Inferior parietal cortex (tissue), 1 donor: Measurements from ENCODE around the gene NNT.
"Not testable (repeated sequence)": the region's sequence is repeated elsewhere in the genome, so short reads cannot be mapped to it uniquely, and the experiment has no call there.

Source experiments
- DNase-seq: peaks from one replicate; pipeline ENCODE4 v3.0.0-alpha.2; 2016; ENCODE audit errors: extremely low spot score

The NNT gene

GRCh38 chr5:43583724-43584123 lies 19.3 kb upstream of the NNT start:
- no peak for DNase-seq

- no peak for DNase-seq
Observed at GRCh38 chr5:43584166-43584699, 18.7 kb upstream of the NNT start.

- no peak for DNase-seq
Observed at GRCh38 chr5:43588842-43589241, 14.1 kb upstream of the NNT start.

- no peak for DNase-seq
Observed at GRCh38 chr5:43589310-43589709, 13.7 kb upstream of the NNT start.

GRCh38 chr5:43590700-43591099 lies 12.3 kb upstream of the NNT start:
- no peak for DNase-seq

GRCh38 chr5:43592363-43592762 lies 10.6 kb upstream of the NNT start:
- DNase-seq: no peak

GRCh38 chr5:43598927-43599326 lies 4.1 kb upstream of the NNT start:
- DNase-seq: not testable (repeated sequence)

- no peak for DNase-seq
Observed at GRCh38 chr5:43601454-43602260, 1.3 kb upstream of the NNT start.

- DNase-seq: no peak
Observed at GRCh38 chr5:43603344-43604217, 601 bp downstream of the NNT start.

GRCh38 chr5:43604699-43605098 lies 1.7 kb downstream of the NNT start:
- no peak for DNase-seq

GRCh38 chr5:43606351-43606750 lies 3.4 kb downstream of the NNT start:
- no peak for DNase-seq

- no peak for DNase-seq
Observed at GRCh38 chr5:43608406-43608805, 5.4 kb downstream of the NNT start.

GRCh38 chr5:43609752-43610151 lies 6.8 kb downstream of the NNT start:
- no peak for DNase-seq

- DNase-seq: no peak
Observed at GRCh38 chr5:43613370-43613769, 10.4 kb downstream of the NNT start.

GRCh38 chr5:43615445-43616184 lies 12.6 kb downstream of the NNT start:
- no peak for DNase-seq

- no peak for DNase-seq
Observed at GRCh38 chr5:43616535-43616934, 13.6 kb downstream of the NNT start.

GRCh38 chr5:43619380-43619779 lies 16.4 kb downstream of the NNT start:
- DNase-seq: no peak

GRCh38 chr5:43619911-43620310 lies 16.9 kb downstream of the NNT start:
- no peak for DNase-seq

GRCh38 chr5:43620944-43621505 lies 18.0 kb downstream of the NNT start:
- no peak for DNase-seq

GRCh38 chr5:43622074-43622473 lies 19.1 kb downstream of the NNT start:
- DNase-seq: no peak

- no peak for DNase-seq
Observed at GRCh38 chr5:43623048-43623680, 20.2 kb downstream of the NNT start.
